ENCODE data around the gene ATP1B1. TPM values are rescaled to one million over a fixed set of nuclear protein-coding genes. Genes with fewer than 3 reads are reported as not detected.

Gene ATP1B1
- total RNA-seq, 4 donors from 2014 or later = 87.0 to 222 (median 153) TPM

GRCh38 chr1:169100651-169101088 is 5.8 kb upstream of the ATP1B1 start:
- Histone ChIP-seq H3K27ac (no peak overlapping the region), H3K36me3 (no peaks in the 10 kb centered on the region), H3K4me3 (no peak overlapping the region), H3K4me1 (peaks cover 13 to 42% (median 28%) of the 10 kb centered on the region in 3 donors), H3K27me3 (peaks cover 0 to 1% (median 0%) of the 10 kb centered on the region in 4 donors), H3K9me3 (no peaks in the 10 kb centered on the region)
- DNase-seq = no peak
- 88 to 93% methylated on average over 3 of the region's 3 CpGs for WGBS, 2 donors
- no peak for TF ChIP-seq CTCF (IDR thresholded peaks at IDR 0.05)
- no peak for TF ChIP-seq POLR2A (IDR thresholded peaks at IDR 0.05)
- intact Hi-C loops (cut with DNase I) = no loop called here

GRCh38 chr1:169102567-169102966 is 3.9 kb upstream of the ATP1B1 start:
- no peak for DNase-seq
- H3K27ac ChIP-seq = peak overlapping the region; percentile 62 to 97 (median 70)
- TF ChIP-seq POLR2A (IDR thresholded peaks at IDR 0.05) = no peak
- no peak for TF ChIP-seq CTCF (IDR thresholded peaks at IDR 0.05)

GRCh38 chr1:169103002-169103401 is 3.5 kb upstream of the ATP1B1 start:
- Histone ChIP-seq H3K36me3 (no peaks in the 10 kb centered on the region), H3K9me3 (no peaks in the 10 kb centered on the region), H3K27ac (peak overlapping the region; percentile 62 to 97 (median 70)), H3K27me3 (peaks cover 0 to 4% (median 0%) of the 10 kb centered on the region in 4 donors), H3K4me1 (peaks cover 13 to 53% (median 29%) of the 10 kb centered on the region in 3 donors), H3K4me3 (peak overlapping the region in 2 of 4 donors; percentile 15 to 19)
- 57 to 67% methylated on average over 4 to 5 of the region's 5 CpGs for WGBS, 2 donors
- no peak for DNase-seq
- intact Hi-C loops (cut with DNase I) = no loop called here
- no peak for TF ChIP-seq POLR2A (IDR thresholded peaks at IDR 0.05)
- TF ChIP-seq CTCF (IDR thresholded peaks at IDR 0.05) = no peak

More at GRCh38 chr1:169102567-169102966, 3.9 kb upstream of the ATP1B1 start:
- no peaks in the 10 kb centered on the region for H3K36me3 ChIP-seq
- peak overlapping the region in 2 of 4 donors; percentile 15 to 19 for H3K4me3 ChIP-seq
- WGBS, 2 donors = 27 to 41% methylated on average over 3 of the region's 4 CpGs
- intact Hi-C loops (cut with DNase I) = no loop called here
- peaks cover 13 to 49% (median 29%) of the 10 kb centered on the region in 3 donors for H3K4me1 ChIP-seq
- peaks cover 0 to 4% (median 0%) of the 10 kb centered on the region in 4 donors for H3K27me3 ChIP-seq
- H3K9me3 ChIP-seq = no peaks in the 10 kb centered on the region

DNA sequence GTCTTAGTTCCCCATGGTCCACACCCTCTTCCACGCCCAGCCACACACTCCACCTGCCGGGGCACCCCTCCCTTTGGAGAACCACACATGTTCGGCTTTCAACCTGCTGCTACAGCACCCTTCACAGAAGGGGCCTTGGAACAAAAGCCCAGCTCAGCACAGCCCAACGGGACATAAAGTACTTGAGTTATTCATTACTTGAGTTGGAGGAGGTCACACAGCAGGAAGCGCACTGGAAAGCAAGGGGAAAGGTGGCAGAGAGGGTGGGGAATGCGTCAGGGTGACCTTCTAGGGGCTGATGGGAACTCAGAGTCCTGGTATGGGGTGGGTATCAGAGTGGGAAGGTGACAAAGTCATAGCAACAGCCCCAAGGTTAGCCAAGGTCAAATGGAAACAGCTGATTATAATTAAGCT is 3.0 kb upstream of the ATP1B1 start:
- WGBS, 2 donors = 43 to 72% methylated on average over 4 to 5 of the region's 6 CpGs
- Histone ChIP-seq H3K9me3 (no peaks in the 10 kb centered on the region), H3K4me3 (peak overlapping the region in 2 of 4 donors; percentile 15 to 19), H3K4me1 (peaks cover 16 to 58% (median 29%) of the 10 kb centered on the region in 3 donors), H3K27me3 (peaks cover 0 to 4% (median 0%) of the 10 kb centered on the region in 4 donors), H3K36me3 (no peaks in the 10 kb centered on the region), H3K27ac (peak overlapping the region; percentile 62 to 97 (median 70))
- no peak for DNase-seq
- TF ChIP-seq POLR2A (IDR thresholded peaks at IDR 0.05) (no peak), CTCF (IDR thresholded peaks at IDR 0.05) (no peak)
- intact Hi-C loops (cut with DNase I) = no loop called here

DNA sequence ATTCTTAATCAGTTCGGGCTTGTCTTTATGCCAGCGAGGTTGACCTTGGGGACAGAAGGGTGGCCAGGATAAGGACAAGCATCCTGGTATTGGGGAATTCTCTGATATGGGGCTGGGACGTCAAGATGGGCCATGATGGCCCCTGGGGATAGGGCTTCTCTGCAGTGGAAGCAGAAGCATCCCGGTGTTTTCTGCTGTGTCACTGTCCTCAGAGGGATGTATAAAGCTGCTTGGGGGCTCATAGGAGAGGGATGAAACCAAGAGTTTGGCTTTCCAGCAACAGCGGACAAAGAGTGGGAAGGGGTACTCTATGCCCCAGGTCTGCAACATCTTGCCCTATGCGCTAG is 1.4 kb upstream of the ATP1B1 start:
- no peaks in the 10 kb centered on the region for H3K9me3 ChIP-seq
- no peak for TF ChIP-seq CTCF (IDR thresholded peaks at IDR 0.05)
- no peak for TF ChIP-seq POLR2A (IDR thresholded peaks at IDR 0.05)
- H3K4me1 ChIP-seq = peaks cover 23 to 74% (median 32%) of the 10 kb centered on the region in 3 donors
- 41 to 60% methylated on average over 4 of the region's 6 CpGs for WGBS, 2 donors
- DNase-seq = no peak
- H3K36me3 ChIP-seq = no peaks in the 10 kb centered on the region
- peak overlapping the region in 2 of 4 donors; percentile 78 to 95 for H3K4me3 ChIP-seq
- peaks cover 0 to 4% (median 0%) of the 10 kb centered on the region in 4 donors for H3K27me3 ChIP-seq
- H3K27ac ChIP-seq = peak overlapping the region; percentile 90 to 97 (median 93)
- intact Hi-C loops (cut with DNase I) = no loop called here
